WI38 (cell line): ENCODE results near the gene ERFE.

Experiments
- H3K4me3 ChIP-seq: 2 replicates; pipeline ENCODE4 v1.5.1; 2011; ENCODE audit warnings: low read depth, mild to moderate bottlenecking, control low read depth, low read length
- TF ChIP-seq, protein P1 (sequence below): IDR thresholded peaks from 2 replicates; pipeline ENCODE4 v1.5.1; 2012; ENCODE audit warnings: low read depth, mild to moderate bottlenecking, control low read depth, low read length

Gene ERFE

DNA sequence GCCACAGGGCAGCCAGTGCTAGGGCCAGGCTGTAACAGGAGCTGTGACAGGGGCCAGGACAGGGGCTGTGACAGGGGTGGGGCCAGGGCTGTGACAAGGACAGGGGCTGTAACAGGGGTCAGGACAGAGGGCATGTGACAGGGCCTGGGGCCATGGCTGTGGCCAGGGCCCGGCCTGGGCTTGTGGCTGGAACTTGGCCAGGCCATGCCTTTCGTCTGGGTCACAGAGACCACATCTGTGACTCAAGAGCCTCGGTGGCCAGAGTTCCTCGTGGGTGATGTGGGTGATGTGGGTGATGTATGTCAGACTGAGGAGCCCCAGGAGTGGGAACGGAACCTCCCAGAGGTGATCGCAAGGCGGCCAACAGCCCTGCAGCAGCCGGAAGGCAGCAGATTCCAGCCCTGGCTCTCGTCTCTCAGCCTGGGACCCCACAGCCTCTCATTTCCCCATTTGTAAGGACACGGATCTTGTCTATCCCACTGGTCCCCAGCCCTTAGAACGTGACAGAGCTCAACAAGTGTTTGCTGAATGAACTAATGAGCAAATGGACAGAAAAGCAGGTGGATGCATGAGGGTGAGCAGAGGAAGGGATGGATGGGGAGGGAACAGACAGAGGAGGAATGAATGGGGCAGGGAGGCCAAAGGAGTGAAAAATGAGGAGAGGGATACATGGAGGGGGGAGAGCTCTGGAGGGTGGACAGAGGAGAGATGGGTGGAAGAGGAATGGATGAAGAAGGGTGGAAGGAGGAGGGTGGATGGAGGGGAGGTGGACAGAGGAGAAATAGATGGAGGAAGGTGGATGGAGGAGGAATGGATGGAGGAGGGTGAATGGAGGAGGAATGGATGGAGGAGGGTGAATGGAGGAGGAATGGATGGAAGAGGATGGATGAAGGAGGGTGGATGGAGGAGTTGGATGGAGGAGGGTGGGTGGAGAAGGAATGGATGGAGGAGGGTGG, 41.3 kb upstream of the ERFE start:
- TF ChIP-seq, protein P1, sequence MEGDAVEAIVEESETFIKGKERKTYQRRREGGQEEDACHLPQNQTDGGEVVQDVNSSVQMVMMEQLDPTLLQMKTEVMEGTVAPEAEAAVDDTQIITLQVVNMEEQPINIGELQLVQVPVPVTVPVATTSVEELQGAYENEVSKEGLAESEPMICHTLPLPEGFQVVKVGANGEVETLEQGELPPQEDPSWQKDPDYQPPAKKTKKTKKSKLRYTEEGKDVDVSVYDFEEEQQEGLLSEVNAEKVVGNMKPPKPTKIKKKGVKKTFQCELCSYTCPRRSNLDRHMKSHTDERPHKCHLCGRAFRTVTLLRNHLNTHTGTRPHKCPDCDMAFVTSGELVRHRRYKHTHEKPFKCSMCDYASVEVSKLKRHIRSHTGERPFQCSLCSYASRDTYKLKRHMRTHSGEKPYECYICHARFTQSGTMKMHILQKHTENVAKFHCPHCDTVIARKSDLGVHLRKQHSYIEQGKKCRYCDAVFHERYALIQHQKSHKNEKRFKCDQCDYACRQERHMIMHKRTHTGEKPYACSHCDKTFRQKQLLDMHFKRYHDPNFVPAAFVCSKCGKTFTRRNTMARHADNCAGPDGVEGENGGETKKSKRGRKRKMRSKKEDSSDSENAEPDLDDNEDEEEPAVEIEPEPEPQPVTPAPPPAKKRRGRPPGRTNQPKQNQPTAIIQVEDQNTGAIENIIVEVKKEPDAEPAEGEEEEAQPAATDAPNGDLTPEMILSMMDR = no peak
- no peak overlapping the region for H3K4me3 ChIP-seq

DNA sequence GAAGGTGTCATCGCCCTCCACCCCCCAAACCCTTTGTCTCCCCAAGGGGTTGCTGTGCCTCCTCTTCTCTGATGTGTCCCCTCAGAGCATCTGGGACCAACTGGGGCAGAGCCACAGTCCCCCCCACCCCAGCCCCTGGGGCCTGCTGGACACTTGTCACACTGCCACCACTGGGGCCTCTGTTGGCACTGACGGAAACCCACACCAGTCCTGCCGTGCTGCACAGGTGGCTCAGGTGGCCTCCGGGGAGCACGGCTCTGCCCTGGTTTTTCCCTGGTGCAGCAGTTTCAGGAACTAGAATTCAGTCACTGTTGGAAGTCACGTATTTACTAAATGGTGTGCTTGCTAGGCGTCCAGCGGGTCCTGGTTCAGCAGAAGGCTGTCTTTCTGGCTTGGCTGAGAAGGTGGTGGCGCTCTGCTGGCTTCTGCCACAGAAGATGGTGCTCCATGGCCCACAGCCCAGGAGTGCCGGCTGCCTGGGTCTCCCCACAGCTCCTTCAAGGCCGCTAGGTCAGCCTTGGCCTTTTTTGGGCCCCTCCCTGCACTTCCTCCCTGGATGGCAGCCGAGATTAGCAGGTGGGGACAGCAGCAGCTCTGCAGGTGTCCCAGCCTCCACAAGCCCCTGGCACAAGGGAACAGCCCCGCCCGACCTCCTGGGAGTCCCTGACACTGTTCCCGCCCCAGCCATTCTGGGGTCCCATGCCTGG, 38.9 kb upstream of the ERFE start:
- TF ChIP-seq, protein P1 = no peak
- no peak overlapping the region for H3K4me3 ChIP-seq

DNA sequence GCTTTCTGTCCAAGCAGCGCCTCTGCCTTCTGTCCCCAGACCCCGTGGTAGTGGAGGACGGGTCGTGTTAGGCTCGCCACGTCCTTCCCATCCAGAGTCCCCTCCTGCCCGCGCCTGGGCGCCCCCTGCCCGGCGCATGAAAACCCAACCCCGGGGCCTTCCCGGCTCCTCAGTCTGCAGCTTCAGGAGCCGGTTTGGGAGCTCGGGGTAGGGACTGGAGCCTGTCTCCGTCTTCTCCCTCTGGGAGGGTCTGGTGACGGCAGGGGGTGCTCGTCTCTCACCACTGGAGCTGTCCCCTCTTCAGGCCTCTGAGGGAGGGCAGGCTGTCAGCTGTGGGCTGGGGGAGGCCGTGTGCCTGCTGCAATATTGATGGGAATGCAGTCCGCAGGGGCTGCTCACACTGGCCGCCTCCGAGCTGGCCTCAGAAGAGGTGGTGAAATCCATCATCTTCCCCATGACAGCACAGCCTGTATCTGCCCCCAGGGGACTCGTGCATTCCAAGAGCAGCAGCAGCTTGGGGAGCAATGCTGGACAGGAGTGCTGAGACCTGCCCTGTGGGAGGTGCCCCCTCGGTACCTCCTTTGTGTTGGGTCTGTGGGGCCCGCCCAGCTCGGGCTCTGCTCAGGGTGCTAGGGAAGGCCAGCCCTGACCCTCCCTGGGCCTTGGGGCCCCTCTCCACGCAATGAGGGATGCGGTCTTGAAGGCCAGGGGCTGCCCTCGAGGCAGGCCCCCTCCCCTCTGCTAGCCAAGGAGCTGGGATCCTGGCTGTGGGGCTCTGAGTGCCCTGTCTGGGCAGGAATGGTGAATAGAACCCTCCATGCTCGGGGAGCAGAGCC, 38.1 kb upstream of the ERFE start:
- TF ChIP-seq, protein P1 = no peak

DNA sequence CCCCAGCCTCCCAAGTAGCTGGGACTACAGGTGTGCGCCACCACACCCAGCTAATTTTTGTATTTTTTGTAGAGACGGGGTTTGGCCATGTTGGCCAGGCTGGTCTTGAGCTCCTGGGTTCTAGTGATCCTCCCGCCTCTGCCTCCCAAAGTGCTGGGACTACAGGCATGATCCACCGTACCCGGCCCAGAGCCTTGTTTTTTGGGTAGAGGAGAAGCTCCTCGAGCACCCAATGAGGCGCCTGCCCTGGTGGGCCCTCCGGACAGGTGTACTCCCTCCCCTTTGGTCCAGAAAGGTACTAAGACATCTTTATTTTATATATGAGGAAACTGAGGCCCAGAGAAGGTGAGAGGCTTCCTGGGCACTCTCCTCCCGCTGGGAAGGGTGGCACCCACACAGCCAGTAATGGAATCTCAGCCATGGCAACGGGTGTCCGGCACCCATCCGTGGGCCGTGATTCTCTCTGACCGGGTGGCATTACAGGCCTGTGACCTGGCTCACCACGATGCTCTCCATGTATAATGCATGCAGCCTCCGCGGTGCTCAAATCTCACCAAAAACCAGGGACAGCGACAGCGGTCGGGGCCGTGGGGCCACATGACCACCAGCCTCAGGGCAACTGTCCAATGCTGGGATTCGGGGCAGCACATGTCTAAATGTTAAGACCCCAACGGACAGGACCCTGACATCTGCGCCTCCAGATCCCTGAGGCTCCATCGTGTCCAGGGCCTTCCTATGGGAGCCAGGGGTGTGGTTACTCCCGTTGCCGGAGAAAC, 37.1 kb upstream of the ERFE start:
- TF ChIP-seq, protein P1 = no peak
- no peak overlapping the region for H3K4me3 ChIP-seq

More for the DNA sequence above, 38.1 kb upstream of the ERFE start:
- H3K4me3 ChIP-seq = no peak overlapping the region

DNA sequence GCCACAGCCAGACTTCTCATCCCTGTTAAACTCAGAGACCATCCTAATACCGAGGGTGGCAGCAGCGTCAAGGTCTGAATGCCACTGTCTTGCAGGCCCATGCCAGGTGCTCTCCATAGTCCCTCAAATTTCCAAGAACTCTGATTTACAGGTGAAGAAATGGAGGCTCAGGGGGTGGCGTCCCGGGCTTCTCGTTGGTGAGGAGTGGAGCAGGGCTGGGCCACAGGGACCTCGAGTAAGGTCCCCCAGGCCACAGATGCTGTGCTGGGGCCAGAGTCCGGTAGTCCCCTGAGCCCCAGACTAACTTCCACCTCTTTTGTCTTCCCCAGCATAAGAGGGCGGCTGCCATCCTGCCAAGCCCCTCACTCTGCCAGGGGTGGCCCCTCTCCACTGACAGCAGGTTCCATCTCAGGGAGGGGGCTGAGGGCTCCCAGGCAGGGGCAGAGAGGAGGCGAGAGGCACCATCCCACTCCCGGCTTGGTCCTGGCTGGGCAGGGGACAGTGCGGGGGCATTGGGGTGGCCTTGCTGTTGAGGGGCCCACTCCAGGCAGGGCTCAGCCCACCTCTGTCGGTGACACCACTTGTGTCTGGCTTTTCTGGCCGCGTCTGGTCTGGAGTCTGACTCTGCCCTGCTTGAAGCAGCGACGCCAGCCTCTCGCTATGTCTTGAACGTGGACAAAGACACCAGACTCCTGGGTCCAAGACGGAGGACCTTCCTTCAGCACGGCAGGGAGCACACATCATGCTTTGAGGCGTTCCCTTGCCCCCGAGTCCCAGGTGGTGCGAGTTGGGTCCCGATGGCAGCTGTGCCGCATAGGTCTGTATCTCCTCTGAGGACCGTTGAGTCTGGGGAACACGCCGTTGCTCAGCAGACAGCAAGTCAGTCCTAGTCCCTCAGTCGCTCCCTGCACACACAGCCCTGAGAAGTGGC, 36.2 kb upstream of the ERFE start:
- TF ChIP-seq, protein P1 = no peak
- H3K4me3 ChIP-seq = no peak overlapping the region
